GM23338 (cell line): ENCODE data around the gene XPO6. TPM values are rescaled to one million over a fixed set of nuclear protein-coding genes. Genes with fewer than 3 reads are reported as not detected.

Source experiments
- ATAC-seq: fragments of 200-7000 bp; cut with Tn5 transposase; 3 replicates; pipeline ENCODE4 v1.9.1; 2020
- DNase-seq: peaks from one replicate; pipeline ENCODE4 v3.0.0-alpha.2; 2015; ENCODE audit warnings: low spot score
- H2AFZ ChIP-seq: fragments of 200-600 bp; sonication (generic); 2 replicates; pipeline ENCODE4 v1.8.0; 2016; ENCODE audit warnings: antibody characterized with exemption, mild to moderate bottlenecking, moderate library complexity
- H3F3A ChIP-seq: fragments of 200-600 bp; sonication (generic); replicated peaks from 2 replicates; pipeline ENCODE4 v1.8.0; 2017; ENCODE audit warnings: antibody characterized with exemption, mixed run types, low read depth
- H3K27ac ChIP-seq: fragments of 200-600 bp; sonication (generic); 2 replicates; pipeline ENCODE4 v1.6.1; 2016; ENCODE audit warnings: low read depth
- H3K27me3 ChIP-seq: fragments of 200-600 bp; sonication (generic); 2 replicates; pipeline ENCODE4 v1.8.0; 2016; ENCODE audit warnings: mild to moderate bottlenecking, mixed run types, moderate library complexity; ENCODE audit not compliant: insufficient read depth
- H3K36me3 ChIP-seq: fragments of 200-600 bp; sonication (generic); 2 replicates; pipeline ENCODE4 v1.8.0; 2016; ENCODE audit warnings: mild to moderate bottlenecking; ENCODE audit not compliant: insufficient read depth
- H3K4me1 ChIP-seq: fragments of 200-600 bp; sonication (generic); 2 replicates; pipeline ENCODE4 v1.8.0; 2016; ENCODE audit warnings: mild to moderate bottlenecking, moderate library complexity; ENCODE audit not compliant: insufficient read depth
- H3K4me2 ChIP-seq: fragments of 200-600 bp; sonication (generic); 2 replicates; pipeline ENCODE4 v1.7.1; 2017; ENCODE audit warnings: mixed run types
- H3K4me3 ChIP-seq: fragments of 200-600 bp; sonication (generic); 2 replicates; pipeline ENCODE4 v1.6.1; 2016; ENCODE audit warnings: mixed run types
- H3K79me2 ChIP-seq: fragments of 200-600 bp; sonication (generic); replicated peaks from 2 replicates; pipeline ENCODE4 v1.8.0; 2017; ENCODE audit warnings: mild to moderate bottlenecking; ENCODE audit not compliant: insufficient read depth
- H3K9me2 ChIP-seq: fragments of 200-600 bp; sonication (generic); 2 replicates; pipeline ENCODE4 v1.8.0; 2017; ENCODE audit not compliant: insufficient read depth
- H4K20me1 ChIP-seq: fragments of 200-600 bp; sonication (generic); replicated peaks from 2 replicates; pipeline ENCODE4 v1.8.0; 2017; ENCODE audit warnings: mild to moderate bottlenecking; ENCODE audit not compliant: insufficient read depth
- H3K27ac Mint-ChIP-seq: 2 replicates; pipeline ENCODE4 v1.8.0; 2020; ENCODE audit warnings: inconsistent platforms, mild to moderate bottlenecking, moderate library complexity, mixed read lengths
- H3K27me3 Mint-ChIP-seq: 3 replicates; pipeline ENCODE4 v1.8.0; 2022; ENCODE audit warnings: low read depth, mild to moderate bottlenecking, moderate library complexity, mixed read lengths, inconsistent platforms; ENCODE audit not compliant: insufficient read depth, poor library complexity
- H3K36me3 Mint-ChIP-seq: 3 replicates; pipeline ENCODE4 v1.8.0; 2021; ENCODE audit warnings: low read depth, mild to moderate bottlenecking, inconsistent platforms, moderate library complexity, mixed read lengths
- H3K4me1 Mint-ChIP-seq: 3 replicates; pipeline ENCODE4 v1.8.0; 2020; ENCODE audit warnings: mild to moderate bottlenecking, inconsistent platforms, mixed read lengths
- H3K4me3 Mint-ChIP-seq: 3 replicates; pipeline ENCODE4 v1.8.0; 2021; ENCODE audit warnings: moderate library complexity, mild to moderate bottlenecking, inconsistent platforms, mixed read lengths
- H3K9me3 Mint-ChIP-seq: 3 replicates; pipeline ENCODE4 v1.8.0; 2020; ENCODE audit warnings: moderate library complexity, mild to moderate bottlenecking, inconsistent platforms, mixed read lengths
- CREB1 ChIP-seq: fragments of 250-450 bp; sonication (Bioruptor Pico); IDR thresholded peaks from 2 replicates; pipeline ENCODE4 v1.5.0; 2020; ENCODE audit warnings: low read depth, mild to moderate bottlenecking, moderate library complexity
- EZH2 ChIP-seq: fragments of 200-600 bp; sonication (generic); IDR thresholded peaks from one replicate; pipeline ENCODE4 v1.8.0; 2017; ENCODE audit warnings: antibody characterized with exemption, mild to moderate bottlenecking, low read depth; ENCODE audit not compliant: unreplicated experiment
- EZH2phosphoT487 ChIP-seq: fragments of 200-600 bp; sonication (generic); IDR thresholded peaks from one replicate; pipeline ENCODE4 v1.8.1; 2018; ENCODE audit warnings: antibody characterized with exemption; ENCODE audit not compliant: unreplicated experiment
- JUNB ChIP-seq: IDR thresholded peaks from one replicate; pipeline ENCODE4 v1.6.1; 2016; ENCODE audit warnings: antibody characterized with exemption; ENCODE audit not compliant: unreplicated experiment
- NANOG ChIP-seq: IDR thresholded peaks from 2 replicates; pipeline ENCODE4 v1.6.1; 2016; ENCODE audit warnings: antibody characterized with exemption, borderline replicate concordance
- POLR2AphosphoS5 ChIP-seq: IDR thresholded peaks from 2 replicates; pipeline ENCODE4 v1.6.1; 2016; ENCODE audit warnings: antibody characterized with exemption, low read depth
- REST ChIP-seq: IDR thresholded peaks from one replicate; pipeline ENCODE4 v1.6.1; 2018; ENCODE audit warnings: antibody characterized with exemption; ENCODE audit not compliant: unreplicated experiment
- STAT1 ChIP-seq: IDR thresholded peaks from one replicate; pipeline ENCODE4 v1.6.1; 2016; ENCODE audit warnings: antibody characterized with exemption; ENCODE audit not compliant: unreplicated experiment
- ZNF114 ChIP-seq: fragments of 250-450 bp; sonication (Bioruptor Pico); IDR thresholded peaks from 2 replicates; pipeline ENCODE4 v1.5.0; 2020; ENCODE audit warnings: mild to moderate bottlenecking, moderate library complexity
- ZNF331 ChIP-seq: fragments of 250-450 bp; sonication (Bioruptor Pico); IDR thresholded peaks from 2 replicates; pipeline ENCODE4 v1.5.0; 2020; ENCODE audit warnings: low read depth, mild to moderate bottlenecking, moderate library complexity
- ZNF462 ChIP-seq: fragments of 250-450 bp; sonication (Bioruptor Pico); IDR thresholded peaks from 2 replicates; pipeline ENCODE4 v1.5.0; 2020; ENCODE audit warnings: mild to moderate bottlenecking, moderate library complexity
- polyA plus RNA-seq: library from polyadenylated mRNA; unstranded; fragments of >200 nt; fragmentation: Nextera tagmentation; extraction: Ambion mirVana; gene quantifications from 2 replicates; pipeline ENCODE4 v1.2.1, GENCODE V29; 2016
- total RNA-seq: library from RNA; depleted of rRNA; stranded (reverse); fragments of >200 nt; shearing (Covaris generic); gene quantifications from 2 replicates; pipeline ENCODE4 v1.2.3, GENCODE V29; 2014
- TF ChIP-seq, protein P1 (sequence below), 2 experiments: fragments of 200-600 bp in 1 of 2; sonication (generic) in 1 of 2; conservative IDR thresholded peaks; 2 replicates each; pipeline versions ENCODE4 v1.5.1 to v1.6.1; 2016 to 2017; ENCODE audit warnings: antibody characterized with exemption in 2 of 2, low read depth in 2 of 2, mild to moderate bottlenecking in 2 of 2, moderate library complexity in 1 of 2
- TF ChIP-seq, protein P2 (sequence below): IDR thresholded peaks from 2 replicates; pipeline ENCODE4 v1.6.1; 2016; ENCODE audit warnings: antibody characterized with exemption

Gene XPO6
- total and polyA plus RNA-seq, 2 experiments from 2014 or later: 83.9 to 178 TPM

GRCh38 chr16:28118637-28119036 lies 93.1 kb downstream of the XPO6 start:
- ATAC-seq (no peak), DNase-seq (no peak)
- H3K4me3 ChIP-seq: no peak overlapping the region
- no peaks in the 10 kb centered on the region for H3K9me3 Mint-ChIP-seq
- H3F3A ChIP-seq: no peaks in the 10 kb centered on the region
- H3K9me2 ChIP-seq: no peaks in the 10 kb centered on the region
- no peak overlapping the region for H3K27ac ChIP-seq
- no peaks in the 10 kb centered on the region for H3K4me1 Mint-ChIP-seq
- H3K4me3 Mint-ChIP-seq: no peak overlapping the region
- no peaks in the 10 kb centered on the region for H3K4me1 ChIP-seq
- H3K27ac Mint-ChIP-seq: no peak overlapping the region
- H4K20me1 ChIP-seq: peaks cover 10% of the 10 kb centered on the region; the same call in 1 of the 2 replicates
- H3K27me3 Mint-ChIP-seq: no peaks in the 10 kb centered on the region
- no peaks in the 10 kb centered on the region for H3K79me2 ChIP-seq
- H3K27me3 ChIP-seq: no peaks in the 10 kb centered on the region
- TF ChIP-seq JUNB (no peak), ZNF462 (CRISPR knock-in tag) (no peak), ZNF114 (CRISPR knock-in tag) (no peak), REST (no peak), ZNF331 (CRISPR knock-in tag) (no peak), POLR2AphosphoS5 (no peak), EZH2phosphoT487 (no peak), STAT1 (no peak), NANOG (no peak), EZH2 (no peak), CREB1 (CRISPR knock-in tag) (no peak)
- TF ChIP-seq, protein P1, sequence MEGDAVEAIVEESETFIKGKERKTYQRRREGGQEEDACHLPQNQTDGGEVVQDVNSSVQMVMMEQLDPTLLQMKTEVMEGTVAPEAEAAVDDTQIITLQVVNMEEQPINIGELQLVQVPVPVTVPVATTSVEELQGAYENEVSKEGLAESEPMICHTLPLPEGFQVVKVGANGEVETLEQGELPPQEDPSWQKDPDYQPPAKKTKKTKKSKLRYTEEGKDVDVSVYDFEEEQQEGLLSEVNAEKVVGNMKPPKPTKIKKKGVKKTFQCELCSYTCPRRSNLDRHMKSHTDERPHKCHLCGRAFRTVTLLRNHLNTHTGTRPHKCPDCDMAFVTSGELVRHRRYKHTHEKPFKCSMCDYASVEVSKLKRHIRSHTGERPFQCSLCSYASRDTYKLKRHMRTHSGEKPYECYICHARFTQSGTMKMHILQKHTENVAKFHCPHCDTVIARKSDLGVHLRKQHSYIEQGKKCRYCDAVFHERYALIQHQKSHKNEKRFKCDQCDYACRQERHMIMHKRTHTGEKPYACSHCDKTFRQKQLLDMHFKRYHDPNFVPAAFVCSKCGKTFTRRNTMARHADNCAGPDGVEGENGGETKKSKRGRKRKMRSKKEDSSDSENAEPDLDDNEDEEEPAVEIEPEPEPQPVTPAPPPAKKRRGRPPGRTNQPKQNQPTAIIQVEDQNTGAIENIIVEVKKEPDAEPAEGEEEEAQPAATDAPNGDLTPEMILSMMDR (conservative IDR thresholded peaks at IDR 0.05; ENCODE audit: low read depth in 2 of 2): no peak
- TF ChIP-seq, protein P2, sequence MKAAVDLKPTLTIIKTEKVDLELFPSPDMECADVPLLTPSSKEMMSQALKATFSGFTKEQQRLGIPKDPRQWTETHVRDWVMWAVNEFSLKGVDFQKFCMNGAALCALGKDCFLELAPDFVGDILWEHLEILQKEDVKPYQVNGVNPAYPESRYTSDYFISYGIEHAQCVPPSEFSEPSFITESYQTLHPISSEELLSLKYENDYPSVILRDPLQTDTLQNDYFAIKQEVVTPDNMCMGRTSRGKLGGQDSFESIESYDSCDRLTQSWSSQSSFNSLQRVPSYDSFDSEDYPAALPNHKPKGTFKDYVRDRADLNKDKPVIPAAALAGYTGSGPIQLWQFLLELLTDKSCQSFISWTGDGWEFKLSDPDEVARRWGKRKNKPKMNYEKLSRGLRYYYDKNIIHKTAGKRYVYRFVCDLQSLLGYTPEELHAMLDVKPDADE: no peak
- H3K36me3 Mint-ChIP-seq: peaks cover 43% of the 10 kb centered on the region
- peaks cover 51% of the 10 kb centered on the region for H3K36me3 ChIP-seq
- H2AFZ ChIP-seq: no peak overlapping the region
- H3K4me2 ChIP-seq: no peak overlapping the region
